A549 (cell line): Measurements from ENCODE around the gene NRBP1. TPM values are rescaled to one million over a fixed set of nuclear protein-coding genes. Genes with fewer than 3 reads are reported as not detected.
"Not testable (repeated sequence)": the region's sequence is repeated elsewhere in the genome, so short reads cannot be mapped to it uniquely, and the experiment has no call there.

Source experiments
- ATAC-seq, 2 experiments: fragments of 200-7000 bp in 1 of 2; fragments of >200 bp in 1 of 2; cut with Nextera tagmentation in 1 of 2; cut with Tn5 transposase in 1 of 2; 3 replicates each; pipeline versions ENCODE4 v1.8.0 to v1.9.1; 2018 to 2020; ENCODE audit warnings: mild to moderate bottlenecking in 1 of 2, moderate library complexity in 1 of 2
- CTCF ChIA-PET: fragments of 300-600 bp; sonication (Branson Sonifier 250); formaldehyde crosslinking; extraction: SDS; loops from one replicate; lab custom pipeline; 2021; ENCODE audit warnings: antibody characterized with exemption, inconsistent platforms; lab: Yijun Ruan, JAX
- POLR2A ChIA-PET: fragments of 350-600 bp; formaldehyde crosslinking; extraction: SDS; loops from one replicate; lab custom pipeline; 2021; ENCODE audit warnings: antibody characterized with exemption, inconsistent platforms; lab: Yijun Ruan, JAX
- DNase-seq, 2 experiments: peaks; one replicate each; pipeline versions ENCODE4 v3.0.0 to v3.0.0-alpha.2; 2011 to 2016; ENCODE audit warnings: low read depth in 1 of 2, low spot score in 1 of 2
- FAIRE-seq: peaks from 2 replicates; lab custom pipeline; 2011; peaks lifted over from hg19 to GRCh38; lab: Jason Lieb, UNC
- H3K27ac ChIP-seq, 2 experiments: fragments of >200 bp; sonication (Bioruptor Twin); formaldehyde crosslinking; 3 replicates each; pipeline ENCODE4 v1.5.1; 2016 to 2017
- H3K4me1 ChIP-seq: fragments of >200 bp; sonication (Bioruptor Twin); formaldehyde crosslinking; 3 replicates; pipeline ENCODE4 v1.6.1; 2016
- H3K4me2 ChIP-seq: fragments of >200 bp; sonication (Bioruptor Twin); formaldehyde crosslinking; 3 replicates; pipeline ENCODE4 v1.6.1; 2016
- H3K4me3 ChIP-seq: fragments of >200 bp; sonication (Bioruptor Twin); formaldehyde crosslinking; 3 replicates; pipeline ENCODE4 v1.5.1; 2016
- H3K9me3 ChIP-seq: fragments of >200 bp; sonication (Bioruptor Twin); formaldehyde crosslinking; 3 replicates; pipeline ENCODE4 v1.6.1; 2016
- CBX2 ChIP-seq: fragments of 200-600 bp; sonication (generic); IDR thresholded peaks from 2 replicates; pipeline ENCODE4 v1.6.1; 2016; ENCODE audit warnings: low read depth, mild to moderate bottlenecking, borderline replicate concordance
- CBX8 ChIP-seq: fragments of 200-600 bp; sonication (generic); IDR thresholded peaks from 2 replicates; pipeline ENCODE4 v1.6.1; 2016
- CEBPB ChIP-seq, 2 experiments: fragments of >200 bp in 1 of 2; sonication (Bioruptor Twin) in 1 of 2; formaldehyde crosslinking in 1 of 2; IDR thresholded peaks; 2 replicates each; pipeline ENCODE4 v1.6.1; 2012 to 2016
- EHF ChIP-seq: fragments of 250-450 bp; sonication (Bioruptor Pico); IDR thresholded peaks from 2 replicates; pipeline ENCODE4 v1.5.0; 2020; ENCODE audit warnings: mild to moderate bottlenecking
- FOSL2 ChIP-seq, 2 experiments: fragments of 450-650 bp in 1 of 2; fragments of >200 bp in 1 of 2; sonication (Bioruptor Twin) in 1 of 2; formaldehyde crosslinking; IDR thresholded peaks; 2 replicates each; pipeline versions ENCODE4 v1.5.0 to v1.6.1; 2016 to 2020; ENCODE audit warnings: mild to moderate bottlenecking in 1 of 2, moderate library complexity in 1 of 2
- GATA3 ChIP-seq: IDR thresholded peaks from 2 replicates; pipeline ENCODE4 v1.6.1; 2012; ENCODE audit warnings: borderline replicate concordance
- HDAC2 ChIP-seq: fragments of 200-600 bp; sonication (generic); IDR thresholded peaks from 2 replicates; pipeline ENCODE4 v1.6.1; 2016
- HEYL ChIP-seq: fragments of 250-450 bp; sonication (Bioruptor Pico); IDR thresholded peaks from 2 replicates; pipeline ENCODE4 v1.8.0; 2021; ENCODE audit warnings: mild to moderate bottlenecking, moderate library complexity
- HOXA7 ChIP-seq: fragments of 250-450 bp; sonication (Bioruptor Pico); IDR thresholded peaks from 2 replicates; pipeline ENCODE4 v1.5.0; 2020; ENCODE audit warnings: mild to moderate bottlenecking, moderate library complexity
- JUNB ChIP-seq: fragments of >200 bp; sonication (Bioruptor Twin); formaldehyde crosslinking; IDR thresholded peaks from 2 replicates; pipeline ENCODE4 v1.6.1; 2016
- KDM1A ChIP-seq: fragments of 200-600 bp; sonication (generic); IDR thresholded peaks from 2 replicates; pipeline ENCODE4 v1.6.1; 2016; ENCODE audit warnings: low read depth, mild to moderate bottlenecking
- NPAS2 ChIP-seq: fragments of 250-450 bp; sonication (Bioruptor Pico); IDR thresholded peaks from 2 replicates; pipeline ENCODE4 v1.8.0; 2022; ENCODE audit warnings: mild to moderate bottlenecking, moderate library complexity, borderline replicate concordance
- PHF8 ChIP-seq: fragments of 200-600 bp; sonication (generic); IDR thresholded peaks from 2 replicates; pipeline ENCODE4 v1.6.1; 2016; ENCODE audit warnings: low read depth, mild to moderate bottlenecking, antibody characterized with exemption, moderate library complexity, borderline replicate concordance
- RARB ChIP-seq: fragments of 250-450 bp; sonication (Bioruptor Pico); IDR thresholded peaks from 2 replicates; pipeline ENCODE4 v1.8.0; 2021; ENCODE audit warnings: mild to moderate bottlenecking, moderate library complexity
- RFX5 ChIP-seq: fragments of 450-650 bp; IDR thresholded peaks from 2 replicates; pipeline ENCODE4 v1.7.1; 2014; ENCODE audit warnings: antibody characterized with exemption, mild to moderate bottlenecking, moderate library complexity
- RNF2 ChIP-seq: fragments of 200-600 bp; sonication (generic); IDR thresholded peaks from 2 replicates; pipeline ENCODE4 v1.6.1; 2016; ENCODE audit warnings: low read depth, mild to moderate bottlenecking, antibody characterized with exemption, moderate library complexity, borderline replicate concordance
- SMC3 ChIP-seq: fragments of >200 bp; sonication (Bioruptor Twin); formaldehyde crosslinking; IDR thresholded peaks from 3 replicates; pipeline ENCODE4 v1.6.1; 2018; ENCODE audit warnings: inconsistent platforms
- TP53 ChIP-seq: fragments of 250-450 bp; sonication (Bioruptor Pico); IDR thresholded peaks from 2 replicates; pipeline ENCODE4 v1.5.0; 2021; ENCODE audit warnings: mild to moderate bottlenecking, moderate library complexity
- ZC3H11A ChIP-seq: fragments of 450-650 bp; IDR thresholded peaks from 2 replicates; pipeline ENCODE4 v1.6.1; 2014; ENCODE audit warnings: antibody characterized with exemption, mild to moderate bottlenecking
- ZSCAN20 ChIP-seq: fragments of 250-450 bp; sonication (Bioruptor Pico); IDR thresholded peaks from 2 replicates; pipeline ENCODE4 v1.8.0; 2022; ENCODE audit warnings: mild to moderate bottlenecking, moderate library complexity
- WGBS: methylation state at CpG from one replicate; pipeline ENCODE4 v1.1.6; 2017; ENCODE audit errors: missing lambda C conversion rate; 5-methylcytosine and 5-hydroxymethylcytosine counted together
- polyA plus RNA-seq, 4 experiments: library from polyadenylated mRNA; depleted of rRNA in 3 of 4; stranded (reverse); fragments of >200 nt; fragmentation: RNase III in 1 of 4; extraction: RNeasy Plus Mini Kit Qiagen cat#74134 plus additional on column Dnase treatment in 1 of 4; gene quantifications; 2 replicates in 3 of 4; 3 replicates in 1 of 4; pipeline ENCODE4 v1.2.3, GENCODE V29; 2011 to 2017
- TF ChIP-seq, protein P1 (sequence below): fragments of >200 bp; sonication (Bioruptor Twin); formaldehyde crosslinking; IDR thresholded peaks from 2 replicates; pipeline ENCODE4 v1.6.1; 2016
- TF ChIP-seq, protein P2 (sequence below): fragments of >200 bp; sonication (Bioruptor Twin); formaldehyde crosslinking; IDR thresholded peaks from 3 replicates; pipeline ENCODE4 v1.6.1; 2016
- TF ChIP-seq, protein P3 (sequence below): fragments of 200-600 bp; sonication (generic); IDR thresholded peaks from 2 replicates; pipeline ENCODE4 v1.6.1; 2016; ENCODE audit warnings: antibody characterized with exemption, mild to moderate bottlenecking, moderate library complexity
- TF ChIP-seq, protein P4 (sequence below): IDR thresholded peaks from 2 replicates; pipeline ENCODE4 v1.6.1; 2012

Gene NRBP1
- polyA plus RNA-seq, 2 of the 4 experiments (the other 2 are of a cell fraction): 138 to 229 TPM

DNA sequence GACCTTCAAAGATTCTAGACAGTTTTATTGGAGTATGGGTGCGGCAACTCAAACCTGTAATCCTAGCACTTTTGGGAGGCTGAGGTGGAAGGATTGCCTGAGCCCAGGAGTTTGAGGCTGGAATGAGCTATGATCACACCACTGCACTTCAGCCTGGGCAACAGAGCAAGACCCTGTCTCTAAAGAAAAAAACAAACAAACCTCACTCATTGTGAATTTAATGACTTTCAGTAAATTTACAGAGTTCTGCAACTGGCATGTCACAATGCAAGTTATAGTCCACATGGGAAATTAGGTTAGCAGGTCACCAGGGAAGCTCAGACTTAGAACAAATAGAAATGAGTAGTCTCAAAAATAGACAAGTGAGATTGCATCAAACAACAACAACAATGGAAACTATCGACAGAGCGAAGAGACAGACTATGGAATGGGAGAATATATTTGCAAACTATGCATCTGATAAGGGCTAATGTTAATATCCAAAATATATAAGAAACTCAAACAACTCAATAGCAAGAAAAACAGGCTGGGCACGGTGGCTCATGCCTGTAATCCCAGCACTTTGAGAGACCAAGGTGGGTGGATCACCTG lies 6.7 kb upstream of the NRBP1 start:
- DNase-seq (no peak), FAIRE-seq (no peak), ATAC-seq (no peak)
- no peak overlapping the region for H3K4me3 ChIP-seq
- H3K4me2 ChIP-seq: no peak overlapping the region
- no peaks in the 10 kb centered on the region for H3K4me1 ChIP-seq
- no peak for TF ChIP-seq TP53 (CRISPR knock-in tag)
- no peak for TF ChIP-seq FOSL2 (IDR thresholded peaks at IDR 0.05)
- no peak for TF ChIP-seq FOSL2 (CRISPR knock-in tag; IDR thresholded peaks at IDR 0.05)
- no peak for TF ChIP-seq KDM1A
- TF ChIP-seq, protein P1, sequence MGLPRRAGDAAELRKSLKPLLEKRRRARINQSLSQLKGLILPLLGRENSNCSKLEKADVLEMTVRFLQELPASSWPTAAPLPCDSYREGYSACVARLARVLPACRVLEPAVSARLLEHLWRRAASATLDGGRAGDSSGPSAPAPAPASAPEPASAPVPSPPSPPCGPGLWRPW: no peak
- TF ChIP-seq CEBPB (IDR thresholded peaks at IDR 0.05): no peak
- no peak for TF ChIP-seq CBX8
- no peak for TF ChIP-seq GATA3
- no peak for TF ChIP-seq NPAS2 (CRISPR knock-in tag)
- TF ChIP-seq CBX2: no peak
- TF ChIP-seq HDAC2: no peak
- no peak for TF ChIP-seq JUNB
- no peak for TF ChIP-seq HEYL (CRISPR knock-in tag)
- TF ChIP-seq, protein P2, sequence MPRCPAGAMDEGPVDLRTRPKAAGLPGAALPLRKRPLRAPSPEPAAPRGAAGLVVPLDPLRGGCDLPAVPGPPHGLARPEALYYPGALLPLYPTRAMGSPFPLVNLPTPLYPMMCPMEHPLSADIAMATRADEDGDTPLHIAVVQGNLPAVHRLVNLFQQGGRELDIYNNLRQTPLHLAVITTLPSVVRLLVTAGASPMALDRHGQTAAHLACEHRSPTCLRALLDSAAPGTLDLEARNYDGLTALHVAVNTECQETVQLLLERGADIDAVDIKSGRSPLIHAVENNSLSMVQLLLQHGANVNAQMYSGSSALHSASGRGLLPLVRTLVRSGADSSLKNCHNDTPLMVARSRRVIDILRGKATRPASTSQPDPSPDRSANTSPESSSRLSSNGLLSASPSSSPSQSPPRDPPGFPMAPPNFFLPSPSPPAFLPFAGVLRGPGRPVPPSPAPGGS: no peak
- TF ChIP-seq EHF (CRISPR knock-in tag): no peak
- TF ChIP-seq RARB (CRISPR knock-in tag): no peak
- TF ChIP-seq, protein P3, sequence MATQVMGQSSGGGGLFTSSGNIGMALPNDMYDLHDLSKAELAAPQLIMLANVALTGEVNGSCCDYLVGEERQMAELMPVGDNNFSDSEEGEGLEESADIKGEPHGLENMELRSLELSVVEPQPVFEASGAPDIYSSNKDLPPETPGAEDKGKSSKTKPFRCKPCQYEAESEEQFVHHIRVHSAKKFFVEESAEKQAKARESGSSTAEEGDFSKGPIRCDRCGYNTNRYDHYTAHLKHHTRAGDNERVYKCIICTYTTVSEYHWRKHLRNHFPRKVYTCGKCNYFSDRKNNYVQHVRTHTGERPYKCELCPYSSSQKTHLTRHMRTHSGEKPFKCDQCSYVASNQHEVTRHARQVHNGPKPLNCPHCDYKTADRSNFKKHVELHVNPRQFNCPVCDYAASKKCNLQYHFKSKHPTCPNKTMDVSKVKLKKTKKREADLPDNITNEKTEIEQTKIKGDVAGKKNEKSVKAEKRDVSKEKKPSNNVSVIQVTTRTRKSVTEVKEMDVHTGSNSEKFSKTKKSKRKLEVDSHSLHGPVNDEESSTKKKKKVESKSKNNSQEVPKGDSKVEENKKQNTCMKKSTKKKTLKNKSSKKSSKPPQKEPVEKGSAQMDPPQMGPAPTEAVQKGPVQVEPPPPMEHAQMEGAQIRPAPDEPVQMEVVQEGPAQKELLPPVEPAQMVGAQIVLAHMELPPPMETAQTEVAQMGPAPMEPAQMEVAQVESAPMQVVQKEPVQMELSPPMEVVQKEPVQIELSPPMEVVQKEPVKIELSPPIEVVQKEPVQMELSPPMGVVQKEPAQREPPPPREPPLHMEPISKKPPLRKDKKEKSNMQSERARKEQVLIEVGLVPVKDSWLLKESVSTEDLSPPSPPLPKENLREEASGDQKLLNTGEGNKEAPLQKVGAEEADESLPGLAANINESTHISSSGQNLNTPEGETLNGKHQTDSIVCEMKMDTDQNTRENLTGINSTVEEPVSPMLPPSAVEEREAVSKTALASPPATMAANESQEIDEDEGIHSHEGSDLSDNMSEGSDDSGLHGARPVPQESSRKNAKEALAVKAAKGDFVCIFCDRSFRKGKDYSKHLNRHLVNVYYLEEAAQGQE: no peak
- TF ChIP-seq SMC3: no peak
- no peak for TF ChIP-seq RFX5
- TF ChIP-seq, all 56 proteins: peak for 0
- H3K9me3 ChIP-seq: no peaks in the 10 kb centered on the region
- WGBS: 76% methylated on average over 4 of the region's 4 CpGs
- H3K27ac ChIP-seq: no peak overlapping the region
- ChIA-PET POLR2A (interaction anchor here (1.6 kb wide), 1 partner anchor 12 kb away, joined by 6 read pairs; the partner anchor contains the start of gene PPM1G), CTCF (interaction anchor here (0.9 to 1.5 kb wide), 3 partner anchors 9 to 14 kb away, joined by 4 to 5 read pairs (median 4); partner anchors contain the start of gene PPM1G)

DNA sequence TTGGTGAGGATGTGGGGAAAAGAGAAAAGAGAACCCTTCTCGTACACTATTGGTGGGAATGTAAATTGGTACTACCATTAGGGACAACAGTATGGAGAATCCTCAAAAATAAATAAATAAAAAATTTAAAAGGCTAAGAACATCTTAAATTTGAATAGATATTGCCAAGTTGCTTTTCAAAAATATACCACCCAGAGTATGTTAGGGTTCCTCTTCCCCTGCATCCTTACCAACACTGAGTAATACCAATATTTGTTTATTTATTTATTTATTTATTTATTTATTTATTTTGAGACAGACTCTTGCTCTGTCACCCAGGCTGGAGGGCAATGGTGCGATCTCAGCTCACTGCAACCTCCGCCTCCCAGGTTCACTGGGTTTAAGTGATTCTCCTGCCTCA lies 5.5 kb upstream of the NRBP1 start:
- FAIRE-seq (no peak), ATAC-seq (no peak), DNase-seq (no peak)
- H3K4me3 ChIP-seq: no peak overlapping the region
- H3K9me3 ChIP-seq: no peaks in the 10 kb centered on the region
- peaks cover 6% of the 10 kb centered on the region for H3K4me1 ChIP-seq
- TF ChIP-seq RNF2 (no peak), JUNB (no peak), HOXA7 (CRISPR knock-in tag) (no peak), PHF8 (no peak), ZSCAN20 (CRISPR knock-in tag) (no peak), ZC3H11A (peak; percentile 27; the same call in 1 of the 2 replicates), EHF (CRISPR knock-in tag) (no peak)
- TF ChIP-seq, protein P4, sequence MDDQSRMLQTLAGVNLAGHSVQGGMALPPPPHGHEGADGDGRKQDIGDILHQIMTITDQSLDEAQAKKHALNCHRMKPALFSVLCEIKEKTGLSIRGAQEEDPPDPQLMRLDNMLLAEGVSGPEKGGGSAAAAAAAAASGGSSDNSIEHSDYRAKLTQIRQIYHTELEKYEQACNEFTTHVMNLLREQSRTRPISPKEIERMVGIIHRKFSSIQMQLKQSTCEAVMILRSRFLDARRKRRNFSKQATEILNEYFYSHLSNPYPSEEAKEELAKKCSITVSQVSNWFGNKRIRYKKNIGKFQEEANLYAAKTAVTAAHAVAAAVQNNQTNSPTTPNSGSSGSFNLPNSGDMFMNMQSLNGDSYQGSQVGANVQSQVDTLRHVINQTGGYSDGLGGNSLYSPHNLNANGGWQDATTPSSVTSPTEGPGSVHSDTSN: no peak
- H3K27ac ChIP-seq: no peak overlapping the region
- ChIA-PET CTCF (interaction anchor here (10.4 kb wide), 1 partner anchor 15 kb away, joined by 72 read pairs; the partner anchor contains the start of gene PPM1G), POLR2A (interaction anchor here (2.3 kb wide), 1 partner anchor 13 kb away, joined by 6 read pairs; the partner anchor contains the start of gene PPM1G)
- H3K4me2 ChIP-seq: no peak overlapping the region
- WGBS: 91% methylated on average over 3 of the region's 3 CpGs

DNA sequence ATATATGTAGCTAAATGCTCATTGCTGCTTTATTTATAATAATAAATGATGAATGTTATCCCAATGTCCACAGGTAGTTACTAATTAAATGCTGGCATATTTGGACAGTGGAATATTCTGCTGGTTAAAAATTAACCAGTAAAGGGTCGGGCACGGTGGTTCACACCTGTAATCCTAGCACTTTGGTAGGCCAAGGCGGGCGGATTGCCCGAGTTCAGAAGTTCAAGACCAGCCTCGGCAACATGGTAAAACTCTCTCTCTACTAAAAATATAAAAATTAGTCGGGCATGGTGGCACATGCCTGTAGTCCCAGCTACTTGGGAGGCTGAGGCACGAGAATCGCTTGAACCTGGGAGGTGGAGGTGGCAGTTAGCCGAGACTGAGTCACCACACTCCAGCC lies 3.4 kb upstream of the NRBP1 start:
- WGBS: 58% methylated on average over 10 of the region's 10 CpGs
- peaks cover 11% of the 10 kb centered on the region for H3K4me1 ChIP-seq
- ChIA-PET POLR2A (interaction anchor here (2.3 kb wide), 1 partner anchor 15 kb away, joined by 6 read pairs; the partner anchor contains the start of gene PPM1G), CTCF (interaction anchor here (1.1 to 10.4 kb wide), 3 partner anchors 17 to 258 kb away, joined by 5 to 72 read pairs (median 6); partner anchors contain the start of gene PPM1G)
- H3K9me3 ChIP-seq, H3K27ac ChIP-seq, ATAC-seq, DNase-seq, FAIRE-seq, H3K4me2 ChIP-seq, H3K4me3 ChIP-seq: not testable (repeated sequence)
